ENCODE data around the gene PPP1R8. TPM values are rescaled to one million over a fixed set of nuclear protein-coding genes. Genes with fewer than 3 reads are reported as not detected.
A peak's percentile ranks its signal among the peaks of the same experiment; 100 is the strongest.
"Not testable (repeated sequence)": the region's sequence is repeated elsewhere in the genome, so short reads cannot be mapped to it uniquely, and the experiment has no call there.

Gene PPP1R8
- total RNA-seq, 1 experiment from 2014 or later: 51.1 TPM

- BruUV-seq (replicated peaks): no TSS peak
- ChIA-PET POLR2A (interaction anchor here (1.5 kb wide), 1 partner anchor 20 kb away, joined by 7 read pairs; the partner anchor contains the start of gene PPP1R8), CTCF (interaction anchor here (0.6 kb wide), 1 partner anchor 8 kb away, joined by 3 read pairs; no protein-coding TSS in a partner anchor)
- DNase-seq (ENCODE audit: unreplicated experiment): no peak
- Mint-ChIP-seq H3K4me1 (ENCODE audit: insufficient read depth, unreplicated experiment) (no peaks in the 10 kb centered on the region), H3K27me3 (ENCODE audit: insufficient read depth, unreplicated experiment) (no peaks in the 10 kb centered on the region), H3K27ac (ENCODE audit: low read depth, unreplicated experiment) (no peak overlapping the region), H3K9me3 (ENCODE audit: unreplicated experiment) (no peaks in the 10 kb centered on the region), H3K4me3 (ENCODE audit: unreplicated experiment) (no peak overlapping the region), H3K36me3 (ENCODE audit: insufficient read depth, unreplicated experiment) (peaks cover 68% of the 10 kb centered on the region)
- intact Hi-C loops (cut with micrococcal nuclease): no loop called here
- TF ChIP-seq CTCF (IDR thresholded peaks at IDR 0.05; ENCODE audit: unreplicated experiment): no peak
Observed at GRCh38 chr1:27849951-27850350, 19.4 kb downstream of the PPP1R8 start.

DNA sequence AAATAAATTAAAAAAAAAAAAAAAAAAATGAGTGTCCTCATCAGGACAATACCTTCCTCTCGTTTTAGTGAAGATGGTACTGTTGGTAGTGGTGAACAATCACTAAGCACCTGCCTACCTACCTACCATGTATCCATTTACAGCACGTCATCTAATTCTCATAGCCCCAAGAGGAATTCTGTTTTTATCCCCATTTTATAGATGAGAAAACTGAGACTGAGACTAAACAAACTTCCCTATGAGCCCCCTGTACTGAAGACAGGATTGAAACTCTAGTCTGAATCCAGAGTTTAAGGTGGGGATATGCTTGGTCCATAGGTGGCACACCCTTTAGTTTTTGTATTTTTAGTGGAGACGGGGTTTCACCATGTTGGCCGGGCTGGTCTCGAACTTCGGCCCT lies 24.5 kb downstream of the PPP1R8 start:
- no peak overlapping the region for H3K4me3 Mint-ChIP-seq (ENCODE audit: unreplicated experiment)
- no peak overlapping the region for H3K27ac Mint-ChIP-seq (ENCODE audit: low read depth, unreplicated experiment)
- no TSS peak for BruUV-seq (replicated peaks)
- no peaks in the 10 kb centered on the region for H3K27me3 Mint-ChIP-seq (ENCODE audit: insufficient read depth, unreplicated experiment)
- ChIA-PET CTCF (no interaction called here), POLR2A (no interaction called here)
- TF ChIP-seq CTCF (IDR thresholded peaks at IDR 0.05; ENCODE audit: unreplicated experiment): no peak
- DNase-seq (ENCODE audit: unreplicated experiment): no peak
- no peaks in the 10 kb centered on the region for H3K9me3 Mint-ChIP-seq (ENCODE audit: unreplicated experiment)
- peaks cover 19% of the 10 kb centered on the region for H3K36me3 Mint-ChIP-seq (ENCODE audit: insufficient read depth, unreplicated experiment)
- H3K4me1 Mint-ChIP-seq (ENCODE audit: insufficient read depth, unreplicated experiment): peaks cover 16% of the 10 kb centered on the region
- intact Hi-C loops (cut with micrococcal nuclease): loop anchor here (5.0 kb wide), 2 partner anchors 102 to 352 kb away; partner anchors contain the start of gene XKR8

DNA sequence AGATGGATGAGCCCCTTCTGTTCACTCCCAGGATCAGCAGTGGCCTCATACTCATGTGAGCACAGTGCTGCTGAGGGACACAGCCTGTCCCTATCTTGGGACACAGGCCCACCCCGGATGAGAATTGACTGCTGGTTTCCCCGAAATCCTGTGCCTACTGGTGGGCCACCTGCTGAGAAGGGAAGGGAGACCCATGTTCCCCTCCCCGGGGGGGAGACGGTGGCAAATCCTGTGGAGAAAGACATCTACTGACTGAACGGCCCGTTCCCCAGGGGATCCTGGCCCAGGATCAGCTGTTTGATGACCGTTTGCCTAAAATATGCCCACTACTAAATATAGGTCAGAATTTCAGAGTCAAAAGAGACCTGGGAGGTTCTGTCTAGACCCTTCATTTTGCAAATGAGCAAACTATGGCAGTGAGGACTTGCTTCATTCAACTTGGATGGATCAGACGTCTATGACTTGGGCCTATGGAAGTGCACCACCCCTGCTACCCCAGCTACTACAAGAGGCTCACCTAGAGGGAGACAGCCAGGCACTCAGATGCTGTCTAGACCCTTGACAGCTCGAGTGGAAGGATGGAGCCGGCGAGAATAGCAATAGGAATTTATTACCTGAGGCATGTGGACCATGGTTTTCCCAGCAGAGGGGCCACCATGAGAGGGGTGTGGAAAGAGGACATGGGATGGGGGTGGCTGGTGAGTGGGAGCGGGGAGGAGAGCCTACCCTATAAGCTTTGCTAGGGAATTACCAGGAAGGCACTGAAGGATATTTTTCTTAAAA lies 26.2 kb downstream of the PPP1R8 start:
- DNase-seq (ENCODE audit: unreplicated experiment): no peak
- Mint-ChIP-seq H3K36me3 (ENCODE audit: insufficient read depth, unreplicated experiment) (peaks cover 8% of the 10 kb centered on the region), H3K4me3 (ENCODE audit: unreplicated experiment) (no peak overlapping the region), H3K27me3 (ENCODE audit: insufficient read depth, unreplicated experiment) (no peaks in the 10 kb centered on the region), H3K27ac (ENCODE audit: low read depth, unreplicated experiment) (no peak overlapping the region), H3K9me3 (ENCODE audit: unreplicated experiment) (no peaks in the 10 kb centered on the region), H3K4me1 (ENCODE audit: insufficient read depth, unreplicated experiment) (peaks cover 16% of the 10 kb centered on the region)
- TF ChIP-seq CTCF (IDR thresholded peaks at IDR 0.05; ENCODE audit: unreplicated experiment): no peak
- ChIA-PET CTCF (interaction anchor here (0.6 to 6.1 kb wide), 11 partner anchors 15 to 382 kb away, joined by 3 to 74 read pairs (median 3); no protein-coding TSS in a partner anchor), POLR2A (interaction anchor here (0.6 to 1.6 kb wide), 5 partner anchors 24 to 337 kb away, joined by 3 to 10 read pairs (median 3); no protein-coding TSS in a partner anchor)
- BruUV-seq (replicated peaks): no TSS peak
- intact Hi-C loops (cut with micrococcal nuclease): loop anchor here (5.0 kb wide), 2 partner anchors 101 to 351 kb away; partner anchors contain the start of gene XKR8

- not testable (repeated sequence) for H3K27me3 Mint-ChIP-seq (ENCODE audit: insufficient read depth, unreplicated experiment); BruUV-seq (replicated peaks); H3K9me3 Mint-ChIP-seq (ENCODE audit: unreplicated experiment); H3K36me3 Mint-ChIP-seq (ENCODE audit: insufficient read depth, unreplicated experiment); H3K4me3 Mint-ChIP-seq (ENCODE audit: unreplicated experiment); DNase-seq (ENCODE audit: unreplicated experiment)
- ChIA-PET POLR2A (interaction anchor here (0.9 to 1.6 kb wide), 4 partner anchors 24 to 123 kb away, joined by 3 to 10 read pairs (median 4); no protein-coding TSS in a partner anchor), CTCF (interaction anchor here (0.5 to 6.1 kb wide), 15 partner anchors 8 to 355 kb away, joined by 3 to 74 read pairs (median 3); no protein-coding TSS in a partner anchor)
- intact Hi-C loops (cut with micrococcal nuclease): loop anchor here (5.0 kb wide), 2 partner anchors 100 to 350 kb away; partner anchors contain the start of gene XKR8
- Mint-ChIP-seq H3K4me1 (ENCODE audit: insufficient read depth, unreplicated experiment) (peaks cover 16% of the 10 kb centered on the region), H3K27ac (ENCODE audit: low read depth, unreplicated experiment) (peak overlapping the region; percentile 84)
Observed at GRCh38 chr1:27857552-27857951, 27.0 kb downstream of the PPP1R8 start.
